Ectodermal cell (in vitro differentiated cells): ENCODE measurements around the gene GRM2.

Source experiments
- H3K27ac ChIP-seq: 2 replicates; pipeline ENCODE4 v1.7.0; 2013; ENCODE audit warnings: mild to moderate bottlenecking, low read depth, low read length; ENCODE audit not compliant: insufficient read depth, poor library complexity, severe bottlenecking
- H3K27me3 ChIP-seq: 2 replicates; pipeline ENCODE4 v1.7.0; 2013; ENCODE audit warnings: mild to moderate bottlenecking, low read length; ENCODE audit not compliant: insufficient read depth, control insufficient read depth, poor library complexity, severe bottlenecking
- H3K36me3 ChIP-seq: one replicate; pipeline ENCODE4 v1.7.0; 2013; ENCODE audit warnings: low read length; ENCODE audit not compliant: control insufficient read depth, insufficient read depth
- H3K4me1 ChIP-seq: one replicate; pipeline ENCODE4 v1.7.0; 2013; ENCODE audit warnings: low read length; ENCODE audit not compliant: control insufficient read depth, insufficient read depth
- H3K4me3 ChIP-seq: 2 replicates; pipeline ENCODE4 v1.7.0; 2013; ENCODE audit warnings: low read depth, low read length, control low read depth; ENCODE audit not compliant: insufficient read depth
- H3K9me3 ChIP-seq: 2 replicates; pipeline ENCODE4 v1.7.0; 2013; ENCODE audit warnings: mild to moderate bottlenecking, low read length, moderate library complexity; ENCODE audit not compliant: control insufficient read depth
- WGBS, 2 experiments: methylation state at CpG; one replicate each; pipeline ENCODE4 v1.1.7; 2013; ENCODE audit warnings: missing lambda C conversion rate in 2 of 2; 5-methylcytosine and 5-hydroxymethylcytosine counted together

The GRM2 gene

DNA sequence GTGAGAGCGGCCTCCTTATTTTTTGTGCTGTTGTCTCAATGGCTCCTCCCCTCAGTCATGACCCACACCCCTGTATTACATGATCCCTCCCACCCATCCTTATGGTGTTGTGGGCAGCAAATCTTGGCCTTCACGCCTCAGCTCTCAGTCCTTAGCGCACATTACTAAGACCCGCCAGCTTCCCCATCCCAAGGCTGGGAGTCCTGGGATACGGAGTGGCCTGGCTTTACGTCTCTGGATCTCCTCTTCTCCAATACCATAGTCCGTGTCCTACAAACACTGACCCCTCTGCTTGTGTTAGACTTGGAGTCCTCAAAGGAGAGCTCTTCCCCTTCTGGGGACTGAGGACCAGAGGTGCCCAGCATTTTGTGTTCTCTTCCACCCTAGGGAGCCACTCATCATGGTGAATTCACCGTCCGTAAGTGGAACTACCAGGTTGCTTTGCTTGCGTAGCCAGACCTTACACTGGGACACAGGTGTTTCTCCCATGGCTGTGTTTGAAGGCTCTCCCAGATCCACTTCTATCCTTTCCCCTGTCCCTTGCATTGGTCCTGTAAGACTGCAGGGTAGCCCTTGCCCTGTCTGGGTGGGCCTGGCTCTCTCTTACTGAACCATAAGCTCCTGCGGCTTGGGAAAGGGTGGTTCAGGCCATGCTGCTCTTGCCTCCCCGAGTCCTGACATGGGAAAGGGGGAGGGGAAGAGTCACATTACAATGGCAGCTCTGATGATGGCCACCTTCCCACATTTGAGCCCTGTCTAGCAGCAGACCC, 13.6 kb downstream of the GRM2 start:
- Histone ChIP-seq H3K36me3 (no peaks in the 10 kb centered on the region), H3K27ac (no peak overlapping the region), H3K4me1 (no peaks in the 10 kb centered on the region), H3K9me3 (no peaks in the 10 kb centered on the region), H3K27me3 (no peaks in the 10 kb centered on the region), H3K4me3 (no peak overlapping the region)
- WGBS, 2 experiments = 86 to 90% methylated on average over 12 of the region's 12 CpGs

DNA sequence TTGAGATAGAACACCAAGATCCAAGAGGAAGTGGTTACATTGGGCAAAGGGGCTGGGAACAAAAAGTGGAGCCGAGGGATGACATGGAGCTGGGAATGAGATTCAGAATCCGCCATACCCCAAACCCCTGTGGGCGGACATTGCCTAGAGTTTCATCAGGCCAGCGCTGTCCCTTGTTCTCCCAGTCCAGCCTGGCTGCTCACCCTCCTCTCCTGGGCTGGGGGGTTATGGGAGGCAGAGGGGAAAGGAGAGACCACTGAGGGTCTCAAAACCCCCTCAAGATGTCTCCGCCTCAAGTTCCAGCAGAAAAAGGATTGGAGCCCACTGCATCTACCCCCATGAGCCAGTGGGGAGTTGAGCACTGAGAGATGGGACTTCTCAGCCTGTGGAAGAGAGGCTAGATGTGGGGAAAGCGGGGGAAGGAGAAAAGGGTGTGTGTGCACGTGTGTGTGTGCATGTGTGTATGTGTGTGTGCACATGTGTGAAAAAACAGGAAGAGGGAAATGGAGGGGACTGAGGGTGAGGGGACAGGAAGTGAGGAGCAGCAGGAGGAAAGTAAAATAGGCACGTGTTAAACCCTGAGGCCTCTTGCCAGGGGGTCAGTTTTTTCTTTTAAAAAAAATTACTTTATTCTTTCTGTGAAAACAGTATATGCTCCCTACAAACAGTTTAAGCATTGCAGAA, 14.3 kb downstream of the GRM2 start:
- Histone ChIP-seq H3K27me3 (no peaks in the 10 kb centered on the region), H3K4me3 (no peak overlapping the region), H3K36me3 (no peaks in the 10 kb centered on the region), H3K9me3 (no peaks in the 10 kb centered on the region), H3K27ac (no peak overlapping the region), H3K4me1 (no peaks in the 10 kb centered on the region)
- 84 to 86% methylated on average over 8 of the region's 8 CpGs for WGBS, 2 experiments

DNA sequence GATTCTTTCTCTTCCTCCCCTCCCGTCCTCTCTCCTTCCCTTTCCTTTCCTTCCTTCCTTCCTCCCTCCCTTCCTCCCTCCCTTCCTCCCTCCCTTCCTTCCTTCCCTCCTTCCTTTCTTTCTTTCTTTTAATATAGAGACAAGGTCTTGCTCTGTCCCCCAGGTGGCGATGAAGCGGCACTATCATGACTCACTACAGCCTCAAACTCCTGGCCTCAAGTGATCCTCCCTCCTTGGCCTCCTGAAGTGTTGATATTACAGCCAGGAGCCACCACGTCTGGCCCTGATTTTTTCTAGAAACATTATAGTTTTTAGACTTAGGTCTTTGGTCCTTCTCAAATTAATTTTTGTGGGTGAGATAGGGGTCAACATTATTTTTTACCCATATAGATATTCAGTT, 15.5 kb downstream of the GRM2 start:
- no peak overlapping the region for H3K27ac ChIP-seq
- 83 to 88% methylated on average over 4 of the region's 4 CpGs for WGBS, 2 experiments
- no peaks in the 10 kb centered on the region for H3K4me1 ChIP-seq

DNA sequence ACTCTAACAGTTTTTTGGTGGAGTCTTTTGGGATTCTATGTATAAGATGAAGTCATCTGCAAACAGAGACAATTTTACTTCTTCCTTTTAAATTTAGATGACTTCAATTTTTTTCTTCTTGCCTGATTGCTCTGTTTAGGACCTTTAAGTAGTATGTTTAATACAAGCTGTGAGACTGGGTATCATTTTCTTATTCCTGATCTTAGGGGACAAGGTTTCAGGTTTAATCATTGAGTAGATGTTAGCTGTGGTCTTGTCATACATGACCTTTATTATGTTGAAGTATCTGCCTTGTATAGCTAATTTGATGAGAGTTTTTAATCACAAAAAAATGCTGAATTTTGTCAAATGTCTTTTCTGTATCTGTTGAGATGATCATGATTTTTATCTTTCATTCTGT, 20.6 kb downstream of the GRM2 start:
- H3K27ac ChIP-seq = no peak overlapping the region
- H3K4me1 ChIP-seq = no peaks in the 10 kb centered on the region
- no peak overlapping the region for H3K4me3 ChIP-seq
- no peaks in the 10 kb centered on the region for H3K36me3 ChIP-seq
- no peaks in the 10 kb centered on the region for H3K27me3 ChIP-seq
- no peaks in the 10 kb centered on the region for H3K9me3 ChIP-seq

More for the DNA sequence above, 15.5 kb downstream of the GRM2 start:
- Histone ChIP-seq H3K36me3 (no peaks in the 10 kb centered on the region), H3K27me3 (no peaks in the 10 kb centered on the region), H3K4me3 (no peak overlapping the region), H3K9me3 (no peaks in the 10 kb centered on the region)

DNA sequence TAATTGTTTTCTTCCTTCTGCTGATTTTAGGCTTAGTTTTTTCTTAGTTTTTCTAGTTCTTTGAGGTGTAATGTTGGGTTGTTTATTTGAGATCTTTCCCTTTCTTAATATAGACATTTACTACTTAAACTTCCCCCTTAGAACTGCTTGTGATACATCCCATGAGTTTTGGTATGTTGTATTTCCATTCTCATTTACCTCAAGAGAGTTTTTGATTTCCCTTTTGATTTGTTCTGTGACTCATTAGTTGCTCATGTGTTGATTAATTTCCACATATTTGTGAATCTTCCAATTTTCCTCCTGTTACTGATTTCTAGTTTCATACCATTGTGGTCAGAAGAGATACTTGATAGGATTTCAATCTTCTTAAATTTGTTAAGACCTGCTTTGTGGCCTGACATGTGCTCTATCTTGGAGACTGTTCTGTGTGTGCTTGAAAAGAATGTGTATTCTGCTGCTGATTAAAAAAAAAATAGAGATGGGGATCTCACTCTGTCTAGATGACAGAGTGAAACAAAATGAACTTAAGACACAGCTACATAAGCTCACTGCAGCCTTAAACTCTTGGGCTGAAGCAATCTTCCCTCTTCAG, 22.3 kb downstream of the GRM2 start:
- Histone ChIP-seq H3K9me3 (no peaks in the 10 kb centered on the region), H3K36me3 (no peaks in the 10 kb centered on the region), H3K27ac (no peak overlapping the region)

DNA sequence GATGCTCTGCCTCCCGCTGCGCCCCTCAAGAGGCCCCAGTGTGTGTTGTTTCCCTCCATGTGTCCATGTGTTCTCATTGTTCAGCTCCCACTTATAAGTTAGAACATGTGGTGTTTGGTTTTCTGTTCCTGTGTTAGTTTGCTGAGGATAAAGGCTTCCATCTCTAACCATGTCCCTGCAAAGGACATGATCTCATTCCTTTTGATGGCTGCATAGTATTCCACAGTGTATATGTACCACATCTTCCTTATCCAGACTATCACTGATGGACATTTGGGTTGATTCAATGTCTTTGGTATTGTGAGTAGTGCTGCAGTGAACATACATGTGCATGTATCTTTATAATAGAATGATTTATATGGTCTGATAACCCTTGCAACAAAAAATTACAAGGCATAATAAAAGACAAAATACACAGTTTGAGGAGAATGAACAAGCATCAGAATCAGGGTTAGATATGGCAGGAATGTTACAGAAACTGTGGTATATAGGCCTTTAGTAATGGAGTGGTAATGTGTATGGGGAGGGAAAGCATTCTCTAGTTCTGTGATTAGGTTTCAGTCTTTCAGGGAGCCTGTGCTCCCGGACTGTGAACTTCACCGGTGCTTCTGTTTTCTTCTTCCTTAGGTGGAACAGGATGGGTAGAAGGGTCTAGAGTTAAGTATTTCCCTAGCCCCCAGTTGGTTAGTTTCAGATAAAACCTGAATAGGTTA, 27.1 kb downstream of the GRM2 start:
- Histone ChIP-seq H3K36me3 (no peaks in the 10 kb centered on the region), H3K27ac (no peak overlapping the region), H3K27me3 (no peaks in the 10 kb centered on the region), H3K4me3 (no peak overlapping the region), H3K4me1 (no peaks in the 10 kb centered on the region), H3K9me3 (no peaks in the 10 kb centered on the region)
- 88 to 93% methylated on average over 4 of the region's 4 CpGs for WGBS, 2 experiments

More for the DNA sequence above, 22.3 kb downstream of the GRM2 start:
- no peak overlapping the region for H3K4me3 ChIP-seq
- H3K27me3 ChIP-seq = no peaks in the 10 kb centered on the region
- H3K4me1 ChIP-seq = no peaks in the 10 kb centered on the region

DNA sequence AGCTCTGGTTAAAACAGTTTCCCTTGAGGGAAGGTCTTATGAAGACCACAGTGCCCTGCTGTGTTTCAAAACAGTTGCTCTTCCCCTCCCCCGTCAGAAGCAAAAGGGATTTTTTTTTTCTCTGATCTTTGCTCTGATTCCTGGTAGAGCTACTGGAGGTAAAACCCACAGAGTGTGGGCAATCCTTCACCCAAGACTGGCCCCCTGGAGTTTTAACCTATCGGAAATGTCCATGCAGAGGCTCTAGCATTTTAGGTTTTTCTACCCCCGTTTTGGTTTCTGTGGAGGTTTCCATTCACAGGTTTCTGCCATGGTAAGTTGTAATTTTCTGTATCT, 27.7 kb downstream of the GRM2 start:
- WGBS, 2 experiments = 20 to 30% methylated on average over 3 of the region's 3 CpGs
- Histone ChIP-seq H3K9me3 (no peaks in the 10 kb centered on the region), H3K27ac (no peak overlapping the region)

DNA sequence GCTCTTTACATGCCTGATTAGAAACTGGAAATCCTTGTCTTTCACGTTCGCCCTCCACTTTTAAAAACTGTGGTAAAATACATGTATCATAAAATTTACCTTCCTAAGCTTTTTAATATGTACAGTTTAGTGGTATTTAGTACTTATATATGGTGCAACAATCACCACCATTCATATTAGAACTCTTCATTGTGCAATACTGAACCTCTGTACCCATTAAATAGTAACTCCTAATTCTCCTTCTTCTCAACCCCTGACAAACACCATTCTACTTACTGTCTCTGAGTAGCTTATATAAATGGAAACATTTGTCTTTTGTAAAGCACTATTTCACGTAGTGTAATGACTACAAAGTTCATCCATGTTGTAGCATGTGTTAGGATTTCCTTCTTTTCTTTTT, 28.2 kb downstream of the GRM2 start:
- H3K4me3 ChIP-seq = no peak overlapping the region
- no peaks in the 10 kb centered on the region for H3K4me1 ChIP-seq
- H3K36me3 ChIP-seq = no peaks in the 10 kb centered on the region
- H3K27me3 ChIP-seq = no peaks in the 10 kb centered on the region
- H3K9me3 ChIP-seq = no peaks in the 10 kb centered on the region
- no peak overlapping the region for H3K27ac ChIP-seq
- WGBS, 2 experiments = 82% methylated on average over 3 of the region's 3 CpGs; no CpG with 5 or more reads in 1 of the 2 experiments

More for the DNA sequence above, 27.7 kb downstream of the GRM2 start:
- no peaks in the 10 kb centered on the region for H3K36me3 ChIP-seq
- no peaks in the 10 kb centered on the region for H3K27me3 ChIP-seq
- H3K4me1 ChIP-seq = no peaks in the 10 kb centered on the region
- no peak overlapping the region for H3K4me3 ChIP-seq

DNA sequence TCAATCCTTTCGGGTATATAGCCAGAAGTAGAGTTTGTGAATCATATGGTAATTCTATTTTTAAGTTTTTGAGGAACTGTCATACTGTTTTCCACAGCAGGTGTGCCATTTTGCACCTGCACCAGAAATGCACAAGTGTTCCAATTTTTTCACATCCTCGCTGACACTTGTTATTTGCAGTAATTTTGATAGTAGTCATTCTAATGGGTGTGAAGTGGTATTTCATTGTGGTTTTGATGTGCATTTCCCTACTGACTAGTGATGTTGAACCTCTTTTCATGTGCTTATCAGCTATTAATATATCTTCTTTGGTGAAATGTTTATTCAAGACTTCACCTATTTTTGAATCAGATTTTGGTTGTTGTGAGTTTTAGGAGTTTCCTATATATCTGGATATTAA, 29.1 kb downstream of the GRM2 start:
- H3K4me1 ChIP-seq = no peaks in the 10 kb centered on the region
- H3K36me3 ChIP-seq = no peaks in the 10 kb centered on the region
- H3K27ac ChIP-seq = no peak overlapping the region
- H3K27me3 ChIP-seq = no peaks in the 10 kb centered on the region
- 94 to 100% methylated on average over 2 of the region's 2 CpGs for WGBS, 2 experiments
- no peak overlapping the region for H3K4me3 ChIP-seq
- H3K9me3 ChIP-seq = no peaks in the 10 kb centered on the region

DNA sequence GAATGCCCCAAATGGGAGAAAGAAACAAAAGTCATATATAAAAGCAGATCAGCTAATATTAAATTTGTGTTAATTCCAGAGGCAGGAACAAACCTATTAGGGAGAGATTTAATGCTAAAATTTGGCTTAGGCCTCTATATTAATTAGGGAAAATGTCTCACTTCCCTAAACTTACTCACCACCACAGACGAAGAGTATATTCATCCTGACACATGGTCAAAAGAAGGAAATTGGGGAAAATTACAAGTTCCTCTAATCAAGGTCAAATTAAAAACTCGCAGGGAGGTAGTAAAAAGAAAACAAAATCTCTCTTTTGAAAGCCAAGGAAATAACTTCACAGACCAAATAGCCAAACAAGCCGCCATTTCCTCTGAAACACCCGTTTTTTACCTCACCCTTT, 32.2 kb downstream of the GRM2 start:
- 79 to 87% methylated on average over 4 of the region's 4 CpGs for WGBS, 2 experiments
- no peaks in the 10 kb centered on the region for H3K27me3 ChIP-seq
- no peaks in the 10 kb centered on the region for H3K36me3 ChIP-seq
- H3K9me3 ChIP-seq = no peaks in the 10 kb centered on the region
- H3K4me3 ChIP-seq = no peak overlapping the region
- no peaks in the 10 kb centered on the region for H3K4me1 ChIP-seq
- H3K27ac ChIP-seq = no peak overlapping the region
